Stomach (tissue), 4 donors: ENCODE data around the gene AGAP1.

ENCODE experiments used
- CTCF ChIP-seq, 7 experiments: fragments of 450-650 bp in 4 of 7; fragments of 200-600 bp in 3 of 7; sonication (generic) in 3 of 7; IDR thresholded peaks; one replicate each; pipeline ENCODE4 v1.5.1; 2016 to 2019; ENCODE audit warnings: antibody characterized with exemption in 7 of 7, control low read depth in 2 of 7, mild to moderate bottlenecking in 1 of 7
- EP300 ChIP-seq: sonication (generic); formaldehyde crosslinking; IDR thresholded peaks from one replicate; pipeline ENCODE4 v1.6.1; 2017; ENCODE audit warnings: antibody characterized with exemption

- TF ChIP-seq EP300 = no peak
- no peak for TF ChIP-seq CTCF (IDR thresholded peaks at IDR 0.05)
These were observed 463.4 kb downstream of the AGAP1 start for GRCh38 chr2:235957251-235957650.
